GM21367 (cell line): ENCODE data around the gene ADAM12.
"Not testable (repeated sequence)": the region's sequence is repeated elsewhere in the genome, so short reads cannot be mapped to it uniquely, and the experiment has no call there.

ENCODE experiments used
- ATAC-seq: cut with Tn5 transposase; IDR thresholded peaks from one replicate; pipeline ENCODE4 v1.9.1; 2021; ENCODE audit not compliant: unreplicated experiment

Gene ADAM12

GRCh38 chr10:126407831-126408230 is 19.6 kb upstream of the ADAM12 start:
- ATAC-seq, result no peak

- no peak for ATAC-seq
These were observed 17.0 kb upstream of the ADAM12 start for GRCh38 chr10:126405239-126405775.

GRCh38 chr10:126402721-126403695 is 14.7 kb upstream of the ADAM12 start:
- ATAC-seq, result no peak

GRCh38 chr10:126400641-126401040 is 12.4 kb upstream of the ADAM12 start:
- no peak for ATAC-seq

DNA sequence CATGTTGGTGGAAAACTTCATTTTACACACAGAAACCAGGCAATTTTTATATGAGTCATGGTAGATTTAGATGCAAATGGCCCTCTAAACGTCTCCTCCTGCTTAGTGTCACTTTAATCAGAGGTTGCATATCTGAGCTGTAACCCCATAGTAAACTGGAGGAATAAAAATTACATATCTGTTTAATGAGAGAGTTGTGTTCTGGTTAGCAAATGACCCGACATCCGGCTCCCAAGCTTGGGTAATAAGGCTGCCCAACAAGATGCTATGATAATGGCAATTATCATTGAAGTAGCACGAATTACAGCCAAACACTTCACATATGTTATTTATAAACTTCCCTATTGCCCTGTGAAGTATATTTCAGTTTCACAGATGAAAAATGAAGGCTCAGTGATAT is 10.6 kb upstream of the ADAM12 start:
- ATAC-seq, result no peak

GRCh38 chr10:126398383-126398743 is 10.1 kb upstream of the ADAM12 start:
- ATAC-seq, result no peak

GRCh38 chr10:126397640-126398382 is 9.5 kb upstream of the ADAM12 start:
- no peak for ATAC-seq

GRCh38 chr10:126397156-126397555 is 8.9 kb upstream of the ADAM12 start:
- ATAC-seq, result no peak

DNA sequence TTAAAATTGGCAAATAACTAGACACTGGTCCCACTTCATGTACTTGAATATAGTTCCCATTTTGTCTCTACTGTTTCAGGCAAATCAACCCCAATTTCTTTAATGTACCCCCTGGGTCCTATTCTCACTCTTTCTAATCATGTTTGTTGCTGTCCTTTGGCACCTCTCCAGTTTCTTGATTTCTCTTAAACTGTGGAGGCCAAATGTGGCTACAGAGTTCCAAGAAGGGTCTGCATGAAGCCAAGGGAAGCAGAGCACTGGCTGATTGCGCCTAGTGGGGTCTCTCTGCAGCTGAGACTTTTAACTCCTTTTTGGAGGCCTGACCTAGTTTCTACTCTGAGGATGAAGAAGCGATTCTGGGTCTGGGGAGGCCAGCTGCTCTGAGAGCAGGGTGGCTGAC is 6.7 kb upstream of the ADAM12 start:
- ATAC-seq, result no peak

GRCh38 chr10:126393076-126393475 is 4.8 kb upstream of the ADAM12 start:
- ATAC-seq, result no peak

DNA sequence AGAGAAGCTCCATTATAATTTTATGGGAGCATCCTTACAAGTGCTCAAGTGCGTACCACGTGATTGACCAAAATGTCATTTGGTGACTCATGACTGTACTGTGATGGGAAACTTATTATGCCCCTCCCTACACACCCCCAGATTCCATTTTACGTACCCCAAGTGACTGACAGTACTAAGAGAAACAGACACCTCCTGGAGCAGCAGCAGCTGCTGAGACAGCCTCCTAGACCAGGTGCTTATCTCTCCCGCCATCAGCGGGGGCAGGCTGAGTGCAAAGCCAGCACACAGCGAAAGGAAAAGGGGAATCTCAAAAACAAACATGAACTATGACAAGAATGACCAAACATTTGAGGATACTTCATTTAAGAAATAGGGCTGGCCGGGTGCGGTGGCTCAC is 4.2 kb upstream of the ADAM12 start:
- ATAC-seq, result no peak

DNA sequence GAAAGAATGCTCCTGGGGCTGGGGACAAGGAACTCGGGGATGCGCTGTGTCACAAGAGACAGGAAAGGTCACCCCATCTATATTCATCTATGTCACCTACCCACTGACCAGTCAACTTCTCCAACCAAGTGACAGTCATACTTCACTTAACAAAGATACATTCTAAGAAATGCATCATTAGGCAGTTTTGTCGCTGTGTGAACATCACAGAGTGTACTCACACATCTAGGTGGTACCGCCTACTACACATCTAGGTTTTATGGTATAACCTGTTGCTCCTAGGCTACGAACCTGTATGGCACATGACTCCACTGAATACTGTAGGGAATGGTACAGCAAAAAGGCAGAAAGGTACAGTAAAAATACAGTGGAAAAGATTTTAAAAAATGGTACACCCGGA is 3.8 kb upstream of the ADAM12 start:
- no peak for ATAC-seq

- no peak for ATAC-seq
These were observed 3.1 kb upstream of the ADAM12 start for GRCh38 chr10:126391192-126391885.

- ATAC-seq, result no peak
These were observed 2.0 kb upstream of the ADAM12 start for GRCh38 chr10:126390324-126390723.

- no peak for ATAC-seq
These were observed 996 bp downstream of the ADAM12 start for GRCh38 chr10:126387041-126387921.

GRCh38 chr10:126384269-126384873 is 3.9 kb downstream of the ADAM12 start:
- ATAC-seq, result no peak

DNA sequence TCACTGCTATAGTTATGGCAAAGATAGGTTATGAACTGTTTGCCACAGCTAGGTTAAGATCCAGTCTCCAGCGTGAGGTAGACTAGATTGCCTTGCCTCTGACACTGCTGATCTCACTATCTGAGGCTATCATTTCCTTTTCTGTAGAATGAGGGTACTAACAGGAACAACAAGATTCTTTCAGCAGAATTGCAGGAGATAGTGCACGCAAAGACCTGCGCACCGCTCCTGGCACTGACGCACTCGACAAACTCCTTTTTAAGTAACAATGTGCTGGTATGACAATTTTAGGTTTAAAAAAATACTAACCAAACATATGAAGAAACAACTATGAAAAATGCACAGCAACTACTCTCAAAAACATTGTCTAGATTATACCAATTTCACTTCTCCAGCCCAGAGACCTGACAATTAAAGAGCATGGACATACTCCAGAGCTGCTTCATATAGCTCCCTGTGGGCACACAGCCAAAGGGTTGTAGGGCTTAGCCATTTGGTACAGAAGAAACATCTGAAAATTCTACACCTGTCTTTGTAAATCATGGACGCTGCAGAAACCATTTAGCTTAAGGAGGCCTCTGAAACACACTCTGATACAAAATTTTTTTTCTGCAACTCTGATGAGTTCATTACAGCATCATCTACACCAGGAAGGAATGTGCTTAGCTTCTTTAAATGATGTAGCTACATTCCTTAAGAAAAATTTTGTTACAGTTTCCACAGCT is 7.8 kb downstream of the ADAM12 start:
- no peak for ATAC-seq

- ATAC-seq, result not testable (repeated sequence)
These were observed 9.1 kb downstream of the ADAM12 start for GRCh38 chr10:126379166-126379565.

GRCh38 chr10:126376956-126377355 is 11.3 kb downstream of the ADAM12 start:
- no peak for ATAC-seq
